ENCODE results near the gene RFXAP. TPM values are rescaled to one million over a fixed set of nuclear protein-coding genes. Genes with fewer than 3 reads are reported as not detected.
"Not testable (repeated sequence)": the region's sequence is repeated elsewhere in the genome, so short reads cannot be mapped to it uniquely, and the experiment has no call there.

Gene RFXAP
- total and polyA plus RNA-seq, 4 donors: 1.6 to 6.8 (median 5.7) TPM

GRCh38 chr13:36786175-36786574, 32.8 kb upstream of the RFXAP start:
- DNase-seq; H3K4me1 ChIP-seq (ENCODE audit: control insufficient read depth in 1 of 2, insufficient read depth in 2 of 2, low read length in 2 of 2); intact Hi-C loops (cut with DNase I); H3K36me3 ChIP-seq (ENCODE audit: control insufficient read depth in 1 of 2, insufficient read depth in 2 of 2, low read length in 1 of 2); H3K27me3 ChIP-seq (ENCODE audit: control insufficient read depth in 1 of 2, insufficient read depth in 2 of 2, low read length in 1 of 2); H3K9me3 ChIP-seq (ENCODE audit: control insufficient read depth, low read length); H3K4me3 ChIP-seq (ENCODE audit: low read length in 2 of 2); H3K27ac ChIP-seq (ENCODE audit: low read depth in 1 of 2, low read length in 2 of 2); ATAC-seq (ENCODE audit: low FRiP score): not testable (repeated sequence)
- WGBS, 2 donors: 87% methylated on average over 4 of the region's 4 CpGs

DNA sequence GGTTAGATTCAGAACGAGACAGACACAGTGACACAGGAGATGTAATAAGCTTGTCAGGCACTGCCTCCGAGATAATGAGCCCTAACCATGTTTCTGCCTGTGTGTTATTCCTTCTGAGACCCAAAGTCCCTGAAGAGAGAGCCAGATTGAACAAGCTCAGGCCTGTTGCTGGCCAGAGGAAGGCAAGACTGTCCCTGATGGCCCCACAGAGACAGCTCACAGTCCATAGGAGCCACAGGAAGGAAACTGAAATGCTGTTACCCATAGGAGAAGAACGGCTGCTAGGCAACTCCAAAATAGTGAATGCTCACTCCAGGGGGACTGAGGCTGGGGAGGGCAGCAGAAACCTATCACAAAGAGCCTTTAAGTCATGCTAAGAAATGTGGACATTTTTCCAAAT, 31.8 kb upstream of the RFXAP start:
- ATAC-seq (ENCODE audit: low FRiP score) (no peak), DNase-seq (no peak)
- Histone ChIP-seq H3K4me1 (ENCODE audit: control insufficient read depth in 1 of 2, insufficient read depth in 2 of 2, low read length in 2 of 2) (no peaks in the 10 kb centered on the region), H3K27me3 (ENCODE audit: control insufficient read depth in 1 of 2, insufficient read depth in 2 of 2, low read length in 1 of 2) (no peaks in the 10 kb centered on the region), H3K4me3 (ENCODE audit: low read length in 2 of 2) (no peak overlapping the region), H3K36me3 (ENCODE audit: control insufficient read depth in 1 of 2, insufficient read depth in 2 of 2, low read length in 1 of 2) (no peaks in the 10 kb centered on the region), H3K27ac (ENCODE audit: low read depth in 1 of 2, low read length in 2 of 2) (no peak overlapping the region), H3K9me3 (ENCODE audit: control insufficient read depth, low read length) (no peaks in the 10 kb centered on the region)
- WGBS, 2 donors: 53 to 57% methylated on average over 3 of the region's 3 CpGs
- intact Hi-C loops (cut with DNase I): no loop called here

GRCh38 chr13:36788276-36788675, 30.7 kb upstream of the RFXAP start:
- intact Hi-C loops (cut with DNase I): no loop called here
- Histone ChIP-seq H3K4me3 (ENCODE audit: low read length in 2 of 2) (no peak overlapping the region), H3K27me3 (ENCODE audit: control insufficient read depth in 1 of 2, insufficient read depth in 2 of 2, low read length in 1 of 2) (no peaks in the 10 kb centered on the region), H3K9me3 (ENCODE audit: control insufficient read depth, low read length) (no peaks in the 10 kb centered on the region), H3K36me3 (ENCODE audit: control insufficient read depth in 1 of 2, insufficient read depth in 2 of 2, low read length in 1 of 2) (no peaks in the 10 kb centered on the region), H3K4me1 (ENCODE audit: control insufficient read depth in 1 of 2, insufficient read depth in 2 of 2, low read length in 2 of 2) (no peaks in the 10 kb centered on the region), H3K27ac (ENCODE audit: low read depth in 1 of 2, low read length in 2 of 2) (no peak overlapping the region)
- ATAC-seq (ENCODE audit: low FRiP score): no peak
- DNase-seq: no peak
- WGBS, 2 donors: 79 to 86% methylated on average over 4 of the region's 4 CpGs

GRCh38 chr13:36789061-36789460, 30.0 kb upstream of the RFXAP start:
- Histone ChIP-seq H3K27ac (ENCODE audit: low read depth in 1 of 2, low read length in 2 of 2) (no peak overlapping the region), H3K4me3 (ENCODE audit: low read length in 2 of 2) (no peak overlapping the region)
- no peak for DNase-seq

DNA sequence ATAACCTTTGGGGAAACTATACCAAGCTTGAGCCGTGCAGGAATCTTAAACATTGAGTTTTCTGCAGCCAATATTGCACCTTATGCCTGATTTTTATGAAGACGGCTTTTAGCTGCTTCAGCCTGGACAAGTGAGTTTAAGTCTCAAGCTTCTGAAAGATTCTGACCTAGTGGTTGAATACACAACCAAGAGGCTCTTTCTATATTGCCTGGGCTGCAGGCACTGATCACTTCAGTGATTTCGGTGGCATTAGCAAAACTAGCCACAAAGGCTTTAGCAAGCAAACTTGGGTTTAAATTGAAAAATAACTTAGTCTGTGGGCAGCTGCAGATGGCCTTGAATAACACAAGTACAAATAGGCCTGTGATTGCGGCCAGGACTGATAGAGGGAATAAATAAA, 29.3 kb upstream of the RFXAP start:
- Histone ChIP-seq H3K36me3 (ENCODE audit: control insufficient read depth in 1 of 2, insufficient read depth in 2 of 2, low read length in 1 of 2) (no peaks in the 10 kb centered on the region), H3K9me3 (ENCODE audit: control insufficient read depth, low read length) (no peaks in the 10 kb centered on the region), H3K4me1 (ENCODE audit: control insufficient read depth in 1 of 2, insufficient read depth in 2 of 2, low read length in 2 of 2) (no peaks in the 10 kb centered on the region), H3K4me3 (ENCODE audit: low read length in 2 of 2) (no peak overlapping the region), H3K27ac (ENCODE audit: low read depth in 1 of 2, low read length in 2 of 2) (no peak overlapping the region), H3K27me3 (ENCODE audit: control insufficient read depth in 1 of 2, insufficient read depth in 2 of 2, low read length in 1 of 2) (no peaks in the 10 kb centered on the region)
- 91 to 94% methylated on average over 4 of the region's 4 CpGs for WGBS, 2 donors
- intact Hi-C loops (cut with DNase I): no loop called here
- DNase-seq (no peak), ATAC-seq (ENCODE audit: low FRiP score) (no peak)

More at GRCh38 chr13:36789061-36789460, 30.0 kb upstream of the RFXAP start:
- 91 to 94% methylated on average over 3 of the region's 3 CpGs for WGBS, 2 donors
- Histone ChIP-seq H3K4me1 (ENCODE audit: control insufficient read depth in 1 of 2, insufficient read depth in 2 of 2, low read length in 2 of 2) (no peaks in the 10 kb centered on the region), H3K9me3 (ENCODE audit: control insufficient read depth, low read length) (no peaks in the 10 kb centered on the region), H3K27me3 (ENCODE audit: control insufficient read depth in 1 of 2, insufficient read depth in 2 of 2, low read length in 1 of 2) (no peaks in the 10 kb centered on the region), H3K36me3 (ENCODE audit: control insufficient read depth in 1 of 2, insufficient read depth in 2 of 2, low read length in 1 of 2) (no peaks in the 10 kb centered on the region)
- no peak for ATAC-seq (ENCODE audit: low FRiP score)
- intact Hi-C loops (cut with DNase I): no loop called here

GRCh38 chr13:36794706-36795105, 24.3 kb upstream of the RFXAP start:
- no peak for DNase-seq
- Histone ChIP-seq H3K4me1 (ENCODE audit: control insufficient read depth in 1 of 2, insufficient read depth in 2 of 2, low read length in 2 of 2) (no peaks in the 10 kb centered on the region), H3K27ac (ENCODE audit: low read depth in 1 of 2, low read length in 2 of 2) (no peak overlapping the region), H3K36me3 (ENCODE audit: control insufficient read depth in 1 of 2, insufficient read depth in 2 of 2, low read length in 1 of 2) (no peaks in the 10 kb centered on the region), H3K27me3 (ENCODE audit: control insufficient read depth in 1 of 2, insufficient read depth in 2 of 2, low read length in 1 of 2) (no peaks in the 10 kb centered on the region), H3K9me3 (ENCODE audit: control insufficient read depth, low read length) (no peaks in the 10 kb centered on the region), H3K4me3 (ENCODE audit: low read length in 2 of 2) (no peak overlapping the region)
- WGBS, 2 donors: 52 to 59% methylated on average over 3 of the region's 3 CpGs
- no peak for ATAC-seq (ENCODE audit: low FRiP score)
- intact Hi-C loops (cut with DNase I): no loop called here

- DNase-seq: no peak
Measured at GRCh38 chr13:36795463-36795862, 23.6 kb upstream of the RFXAP start.

GRCh38 chr13:36796052-36796451, 23.0 kb upstream of the RFXAP start:
- intact Hi-C loops (cut with DNase I): no loop called here
- no peaks in the 10 kb centered on the region for H3K4me1 ChIP-seq (ENCODE audit: control insufficient read depth in 1 of 2, insufficient read depth in 2 of 2, low read length in 2 of 2)
- DNase-seq (no peak), ATAC-seq (ENCODE audit: low FRiP score) (no peak)
- H3K27ac ChIP-seq (ENCODE audit: low read depth in 1 of 2, low read length in 2 of 2): no peak overlapping the region
- 82 to 84% methylated on average over 3 of the region's 3 CpGs for WGBS, 2 donors
- H3K9me3 ChIP-seq (ENCODE audit: control insufficient read depth, low read length): no peaks in the 10 kb centered on the region
- H3K36me3 ChIP-seq (ENCODE audit: control insufficient read depth in 1 of 2, insufficient read depth in 2 of 2, low read length in 1 of 2): no peaks in the 10 kb centered on the region
- H3K4me3 ChIP-seq (ENCODE audit: low read length in 2 of 2): no peak overlapping the region
- H3K27me3 ChIP-seq (ENCODE audit: control insufficient read depth in 1 of 2, insufficient read depth in 2 of 2, low read length in 1 of 2): no peaks in the 10 kb centered on the region

More at GRCh38 chr13:36795463-36795862, 23.6 kb upstream of the RFXAP start:
- Histone ChIP-seq H3K27me3 (ENCODE audit: control insufficient read depth in 1 of 2, insufficient read depth in 2 of 2, low read length in 1 of 2) (no peaks in the 10 kb centered on the region), H3K36me3 (ENCODE audit: control insufficient read depth in 1 of 2, insufficient read depth in 2 of 2, low read length in 1 of 2) (no peaks in the 10 kb centered on the region), H3K9me3 (ENCODE audit: control insufficient read depth, low read length) (no peaks in the 10 kb centered on the region), H3K27ac (ENCODE audit: low read depth in 1 of 2, low read length in 2 of 2) (no peak overlapping the region), H3K4me1 (ENCODE audit: control insufficient read depth in 1 of 2, insufficient read depth in 2 of 2, low read length in 2 of 2) (no peaks in the 10 kb centered on the region), H3K4me3 (ENCODE audit: low read length in 2 of 2) (no peak overlapping the region)
- intact Hi-C loops (cut with DNase I): no loop called here
- no peak for ATAC-seq (ENCODE audit: low FRiP score)
- WGBS, 2 donors: 76 to 78% methylated on average over 6 of the region's 6 CpGs

GRCh38 chr13:36801035-36801434, 18.0 kb upstream of the RFXAP start:
- intact Hi-C loops (cut with DNase I): no loop called here
- DNase-seq: no peak
- Histone ChIP-seq H3K27ac (ENCODE audit: low read depth in 1 of 2, low read length in 2 of 2) (no peak overlapping the region), H3K36me3 (ENCODE audit: control insufficient read depth in 1 of 2, insufficient read depth in 2 of 2, low read length in 1 of 2) (no peaks in the 10 kb centered on the region), H3K4me3 (ENCODE audit: low read length in 2 of 2) (no peak overlapping the region), H3K9me3 (ENCODE audit: control insufficient read depth, low read length) (no peaks in the 10 kb centered on the region), H3K27me3 (ENCODE audit: control insufficient read depth in 1 of 2, insufficient read depth in 2 of 2, low read length in 1 of 2) (no peaks in the 10 kb centered on the region), H3K4me1 (ENCODE audit: control insufficient read depth in 1 of 2, insufficient read depth in 2 of 2, low read length in 2 of 2) (no peaks in the 10 kb centered on the region)
- WGBS, 2 donors: 55 to 62% methylated on average over 3 of the region's 3 CpGs
- no peak for ATAC-seq (ENCODE audit: low FRiP score)
